Measurements from ENCODE around the gene CDH4. TPM values are rescaled to one million over a fixed set of nuclear protein-coding genes. Genes with fewer than 3 reads are reported as not detected.

CDH4 gene
- total and polyA plus RNA-seq, 2 donors (not counting 3 experiments of a cell fraction or from before 2014, with no cell fraction given), result 0.17 to 0.51 TPM

DNA sequence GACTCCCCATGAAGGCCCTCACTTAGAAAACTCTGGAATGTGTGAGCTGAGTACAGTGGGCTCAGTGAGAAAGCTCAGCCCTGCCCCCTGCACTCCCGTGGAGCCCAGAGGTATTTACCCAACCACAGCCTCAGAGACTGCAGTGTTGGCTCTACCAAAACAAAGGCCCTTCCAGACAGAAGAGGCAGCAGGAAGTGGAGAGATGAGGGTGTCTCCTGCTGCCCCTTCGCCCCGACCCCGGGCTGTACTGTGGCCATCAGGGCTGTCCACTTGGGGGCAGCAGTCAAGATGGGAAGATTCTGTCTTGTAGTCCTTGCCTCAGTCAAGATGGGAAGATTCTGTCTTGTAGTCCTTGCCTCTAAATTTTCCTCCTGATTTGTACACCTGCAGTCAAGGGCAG lies 472.3 kb downstream of the CDH4 start:
- no peak overlapping the region for H3K9ac ChIP-seq (replicated peaks; ENCODE audit: extremely low read depth, insufficient read depth, low read length)
- no peaks in the 10 kb centered on the region for H3K79me2 ChIP-seq (ENCODE audit: control insufficient read depth, insufficient read depth, low read length)
- H2AFZ ChIP-seq (ENCODE audit: low read depth, low read length), result no peak overlapping the region
- no peak for FAIRE-seq
- CTCF ChIA-PET, result no interaction called here
- no TSS peak for BruUV-seq (replicated peaks)
- no peak for TF ChIP-seq MYC (IDR thresholded peaks at IDR 0.05; ENCODE audit: low read depth, low read length)
- no peak for TF ChIP-seq GATA2 (IDR thresholded peaks at IDR 0.05; ENCODE audit: insufficient read depth, insufficient read length, low read depth, low read length)
- TF ChIP-seq, protein P1, sequence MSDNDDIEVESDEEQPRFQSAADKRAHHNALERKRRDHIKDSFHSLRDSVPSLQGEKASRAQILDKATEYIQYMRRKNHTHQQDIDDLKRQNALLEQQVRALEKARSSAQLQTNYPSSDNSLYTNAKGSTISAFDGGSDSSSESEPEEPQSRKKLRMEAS (IDR thresholded peaks at IDR 0.05; ENCODE audit: insufficient read depth, insufficient read length), result no peak
- TF ChIP-seq FOS (IDR thresholded peaks at IDR 0.05; ENCODE audit: borderline replicate concordance, insufficient read depth, low read length), result no peak
- no peak for TF ChIP-seq EZH2 (IDR thresholded peaks at IDR 0.05; ENCODE audit: borderline replicate concordance, low read depth, low read length, severe bottlenecking)
- TF ChIP-seq POLR2A (IDR thresholded peaks at IDR 0.05; ENCODE audit: low read depth, low read length), result no peak
- TF ChIP-seq, protein P2, sequence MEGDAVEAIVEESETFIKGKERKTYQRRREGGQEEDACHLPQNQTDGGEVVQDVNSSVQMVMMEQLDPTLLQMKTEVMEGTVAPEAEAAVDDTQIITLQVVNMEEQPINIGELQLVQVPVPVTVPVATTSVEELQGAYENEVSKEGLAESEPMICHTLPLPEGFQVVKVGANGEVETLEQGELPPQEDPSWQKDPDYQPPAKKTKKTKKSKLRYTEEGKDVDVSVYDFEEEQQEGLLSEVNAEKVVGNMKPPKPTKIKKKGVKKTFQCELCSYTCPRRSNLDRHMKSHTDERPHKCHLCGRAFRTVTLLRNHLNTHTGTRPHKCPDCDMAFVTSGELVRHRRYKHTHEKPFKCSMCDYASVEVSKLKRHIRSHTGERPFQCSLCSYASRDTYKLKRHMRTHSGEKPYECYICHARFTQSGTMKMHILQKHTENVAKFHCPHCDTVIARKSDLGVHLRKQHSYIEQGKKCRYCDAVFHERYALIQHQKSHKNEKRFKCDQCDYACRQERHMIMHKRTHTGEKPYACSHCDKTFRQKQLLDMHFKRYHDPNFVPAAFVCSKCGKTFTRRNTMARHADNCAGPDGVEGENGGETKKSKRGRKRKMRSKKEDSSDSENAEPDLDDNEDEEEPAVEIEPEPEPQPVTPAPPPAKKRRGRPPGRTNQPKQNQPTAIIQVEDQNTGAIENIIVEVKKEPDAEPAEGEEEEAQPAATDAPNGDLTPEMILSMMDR (IDR thresholded peaks at IDR 0.05; ENCODE audit: extremely low read depth in 1 of 2, insufficient read depth in 1 of 2, low read depth in 1 of 2, low read length in 2 of 2), result no peak
- TF ChIP-seq JUN (IDR thresholded peaks at IDR 0.05; ENCODE audit: borderline replicate concordance, insufficient read depth, insufficient read length, low read depth), result no peak
- TF ChIP-seq POLR2AphosphoS5 (IDR thresholded peaks at IDR 0.05; ENCODE audit: insufficient read depth, low read depth, low read length), result no peak
- no peaks in the 10 kb centered on the region for H3K36me3 ChIP-seq (ENCODE audit: control insufficient read depth in 2 of 2, extremely low read depth in 1 of 2, insufficient read depth in 2 of 2, low read length in 2 of 2)
- H3K9me1 ChIP-seq (replicated peaks; ENCODE audit: control insufficient read depth, extremely low read depth, insufficient read depth, low read length), result no peaks in the 10 kb centered on the region
- H3K9me3 ChIP-seq (replicated peaks; ENCODE audit: control insufficient read depth, insufficient read depth, low read length), result peaks cover 3% of the 10 kb centered on the region
- H4K20me1 ChIP-seq (replicated peaks; ENCODE audit: control insufficient read depth, extremely low read depth, insufficient read depth, low read length), result no peaks in the 10 kb centered on the region
- intact Hi-C loops (cut with micrococcal nuclease), result no loop called here
- no peaks in the 10 kb centered on the region for H3K27me3 ChIP-seq (ENCODE audit: control insufficient read depth in 2 of 2, insufficient read depth in 2 of 2, low read length in 2 of 2)
- H3K4me2 ChIP-seq (ENCODE audit: insufficient read depth, low read length), result no peak overlapping the region
- dilution Hi-C loops (cut with MboI; ENCODE audit: extremely low pct_ligation_motif_present, low sequenced_read_pairs), result no loop called here
- no peaks in the 10 kb centered on the region for H3K4me1 ChIP-seq (ENCODE audit: control insufficient read depth, extremely low read depth, insufficient read depth, low read length)
- H3K27ac ChIP-seq (ENCODE audit: insufficient read depth, low read depth, low read length), result no peak overlapping the region
- DNase-seq (ENCODE audit: low read depth, low spot score), result no peak
- POLR2A ChIA-PET, result no interaction called here
- H3K4me3 ChIP-seq (replicated peaks in 1 of 3; ENCODE audit: insufficient read depth in 1 of 3, low read depth in 1 of 3, low read length in 3 of 3), result no peak overlapping the region

Measured in endothelial cell of umbilical vein (primary cell).